GM23338 (cell line): ENCODE data around the gene GUCY1A2.

ENCODE experiments used
- EZH2 ChIP-seq: fragments of 200-600 bp; sonication (generic); IDR thresholded peaks from one replicate; pipeline ENCODE4 v1.8.0; 2017; ENCODE audit warnings: antibody characterized with exemption, mild to moderate bottlenecking, low read depth; ENCODE audit not compliant: unreplicated experiment
- EZH2phosphoT487 ChIP-seq: fragments of 200-600 bp; sonication (generic); IDR thresholded peaks from one replicate; pipeline ENCODE4 v1.8.1; 2018; ENCODE audit warnings: antibody characterized with exemption; ENCODE audit not compliant: unreplicated experiment
- POLR2AphosphoS5 ChIP-seq: IDR thresholded peaks from 2 replicates; pipeline ENCODE4 v1.6.1; 2016; ENCODE audit warnings: antibody characterized with exemption, low read depth
- TF ChIP-seq, protein P1 (sequence below), 2 experiments: fragments of 200-600 bp in 1 of 2; sonication (generic) in 1 of 2; conservative IDR thresholded peaks; 2 replicates each; pipeline versions ENCODE4 v1.5.1 to v1.6.1; 2016 to 2017; ENCODE audit warnings: antibody characterized with exemption in 2 of 2, low read depth in 2 of 2, mild to moderate bottlenecking in 2 of 2, moderate library complexity in 1 of 2

- TF ChIP-seq, protein P1, sequence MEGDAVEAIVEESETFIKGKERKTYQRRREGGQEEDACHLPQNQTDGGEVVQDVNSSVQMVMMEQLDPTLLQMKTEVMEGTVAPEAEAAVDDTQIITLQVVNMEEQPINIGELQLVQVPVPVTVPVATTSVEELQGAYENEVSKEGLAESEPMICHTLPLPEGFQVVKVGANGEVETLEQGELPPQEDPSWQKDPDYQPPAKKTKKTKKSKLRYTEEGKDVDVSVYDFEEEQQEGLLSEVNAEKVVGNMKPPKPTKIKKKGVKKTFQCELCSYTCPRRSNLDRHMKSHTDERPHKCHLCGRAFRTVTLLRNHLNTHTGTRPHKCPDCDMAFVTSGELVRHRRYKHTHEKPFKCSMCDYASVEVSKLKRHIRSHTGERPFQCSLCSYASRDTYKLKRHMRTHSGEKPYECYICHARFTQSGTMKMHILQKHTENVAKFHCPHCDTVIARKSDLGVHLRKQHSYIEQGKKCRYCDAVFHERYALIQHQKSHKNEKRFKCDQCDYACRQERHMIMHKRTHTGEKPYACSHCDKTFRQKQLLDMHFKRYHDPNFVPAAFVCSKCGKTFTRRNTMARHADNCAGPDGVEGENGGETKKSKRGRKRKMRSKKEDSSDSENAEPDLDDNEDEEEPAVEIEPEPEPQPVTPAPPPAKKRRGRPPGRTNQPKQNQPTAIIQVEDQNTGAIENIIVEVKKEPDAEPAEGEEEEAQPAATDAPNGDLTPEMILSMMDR (conservative IDR thresholded peaks at IDR 0.05; ENCODE audit: low read depth in 2 of 2): no peak
- TF ChIP-seq POLR2AphosphoS5: no peak
- no peak for TF ChIP-seq EZH2
- TF ChIP-seq EZH2phosphoT487: no peak
These were observed 97.3 kb downstream of the GUCY1A2 start for GRCh38 chr11:106920899-106921509.
